Breast epithelium (tissue), 4 donors: ENCODE results near the gene PNLIPRP2. TPM values are rescaled to one million over a fixed set of nuclear protein-coding genes. Genes with fewer than 3 reads are reported as not detected.

Experiments
- DNase-seq, 2 donors: peaks; one replicate each; pipeline ENCODE4 v3.0.0-alpha.2; 2019; ENCODE audit warnings: low spot score in 2 of 2
- H3K27ac ChIP-seq, 2 donors: fragments of 200-600 bp; sonication (generic) in 1 of 2; one replicate each; pipeline ENCODE4 v1.5.1; 2016 to 2019; ENCODE audit warnings: mild to moderate bottlenecking in 1 of 2
- H3K27me3 ChIP-seq, 2 donors: fragments of 200-600 bp; sonication (generic) in 1 of 2; one replicate each; pipeline versions ENCODE4 v1.5.1 to v1.6.0; 2017 to 2019; ENCODE audit warnings: control low read depth in 1 of 2, mild to moderate bottlenecking in 1 of 2
- H3K36me3 ChIP-seq: fragments of 200-600 bp; one replicate; pipeline ENCODE4 v1.5.1; 2019
- H3K4me1 ChIP-seq, 2 donors: fragments of 200-600 bp; sonication (generic); one replicate each; pipeline ENCODE4 v1.5.1; 2016 to 2019; ENCODE audit warnings: control low read depth in 1 of 2
- H3K4me3 ChIP-seq, 3 donors: fragments of 200-600 bp; sonication (generic); 1 replicate in 2 of 3; 2 replicates in 1 of 3; pipeline ENCODE4 v1.5.1; 2016 to 2019; ENCODE audit warnings: mild to moderate bottlenecking in 3 of 3, moderate library complexity in 2 of 3
- H3K9me3 ChIP-seq, 2 donors: fragments of 200-600 bp; sonication (generic) in 1 of 2; one replicate each; pipeline ENCODE4 v1.5.1; 2016 to 2019; ENCODE audit warnings: control low read depth in 1 of 2
- CTCF ChIP-seq, 3 donors: fragments of 450-650 bp; IDR thresholded peaks; one replicate each; pipeline ENCODE4 v1.5.1; 2016 to 2017; ENCODE audit warnings: antibody characterized with exemption in 3 of 3, mild to moderate bottlenecking in 3 of 3, moderate library complexity in 3 of 3
- POLR2A ChIP-seq: fragments of 450-650 bp; IDR thresholded peaks from one replicate; pipeline ENCODE4 v1.6.1; 2016; ENCODE audit warnings: antibody characterized with exemption, mild to moderate bottlenecking, moderate library complexity
- POLR2AphosphoS5 ChIP-seq, 3 donors: sonication (generic); formaldehyde crosslinking; IDR thresholded peaks; one replicate each; pipeline ENCODE4 v1.6.1; 2017; ENCODE audit warnings: antibody characterized with exemption in 3 of 3
- intact Hi-C: fragments of 100-400 bp; cut with DNase I; formaldehyde crosslinking; loops from one replicate; pipeline ENCODE4 v1.15.1; 2023; ENCODE audit warnings: low total_unique reads
- total RNA-seq, 3 donors: library from RNA; depleted of rRNA; stranded (reverse); fragments of >200 nt; gene quantifications; one replicate each; pipeline ENCODE4 v1.1.0, GENCODE V29; 2016

Gene PNLIPRP2
- total RNA-seq, 3 donors from 2014 or later, result not detected

- Histone ChIP-seq H3K9me3 (peaks cover 0 to 5% of the 10 kb centered on the region in 2 donors), H3K4me1 (no peaks in the 10 kb centered on the region), H3K36me3 (no peaks in the 10 kb centered on the region), H3K27ac (no peak overlapping the region), H3K27me3 (peaks cover 0 to 4% of the 10 kb centered on the region in 2 donors), H3K4me3 (no peak overlapping the region)
- DNase-seq, result no peak
- intact Hi-C loops, result no loop called here
- TF ChIP-seq POLR2AphosphoS5 (IDR thresholded peaks at IDR 0.05) (no peak), CTCF (IDR thresholded peaks at IDR 0.05) (peak in 1 of 3 donors; percentile 23)
These were observed 34.1 kb downstream of the PNLIPRP2 start for GRCh38 chr10:116654816-116655215.

GRCh38 chr10:116655568-116655967 lies 34.8 kb downstream of the PNLIPRP2 start:
- Histone ChIP-seq H3K9me3 (peaks cover 0 to 4% of the 10 kb centered on the region in 2 donors), H3K27me3 (peaks cover 0 to 4% of the 10 kb centered on the region in 2 donors), H3K4me1 (no peaks in the 10 kb centered on the region), H3K27ac (no peak overlapping the region), H3K4me3 (no peak overlapping the region), H3K36me3 (no peaks in the 10 kb centered on the region)
- TF ChIP-seq POLR2A (no peak), CTCF (IDR thresholded peaks at IDR 0.05) (no peak), POLR2AphosphoS5 (IDR thresholded peaks at IDR 0.05) (no peak)
- DNase-seq, result no peak
- intact Hi-C loops, result no loop called here

- intact Hi-C loops, result no loop called here
- no peak for TF ChIP-seq CTCF (IDR thresholded peaks at IDR 0.05)
- TF ChIP-seq POLR2AphosphoS5 (IDR thresholded peaks at IDR 0.05), result no peak
- no peak for TF ChIP-seq POLR2A
- H3K4me3 ChIP-seq, result no peak overlapping the region
- H3K4me1 ChIP-seq, result no peaks in the 10 kb centered on the region
- H3K36me3 ChIP-seq, result no peaks in the 10 kb centered on the region
- no peak overlapping the region for H3K27ac ChIP-seq
- no peaks in the 10 kb centered on the region for H3K9me3 ChIP-seq
- peaks cover 0 to 4% of the 10 kb centered on the region in 2 donors for H3K27me3 ChIP-seq
- DNase-seq, result no peak
These were observed 35.3 kb downstream of the PNLIPRP2 start for GRCh38 chr10:116656044-116656443.

- Histone ChIP-seq H3K4me1 (no peaks in the 10 kb centered on the region), H3K27ac (no peak overlapping the region), H3K9me3 (no peaks in the 10 kb centered on the region), H3K36me3 (no peaks in the 10 kb centered on the region), H3K27me3 (peaks cover 0 to 4% of the 10 kb centered on the region in 2 donors), H3K4me3 (no peak overlapping the region)
- TF ChIP-seq CTCF (IDR thresholded peaks at IDR 0.05) (no peak), POLR2AphosphoS5 (IDR thresholded peaks at IDR 0.05) (no peak), POLR2A (no peak)
- intact Hi-C loops, result no loop called here
- no peak for DNase-seq
These were observed 37.3 kb downstream of the PNLIPRP2 start for GRCh38 chr10:116657863-116658551.

- Histone ChIP-seq H3K4me1 (no peaks in the 10 kb centered on the region), H3K27me3 (peaks cover 0 to 4% of the 10 kb centered on the region in 2 donors), H3K27ac (no peak overlapping the region), H3K36me3 (no peaks in the 10 kb centered on the region), H3K9me3 (no peaks in the 10 kb centered on the region), H3K4me3 (no peak overlapping the region)
- intact Hi-C loops, result no loop called here
- TF ChIP-seq POLR2A, result no peak
- no peak for TF ChIP-seq CTCF (IDR thresholded peaks at IDR 0.05)
- no peak for TF ChIP-seq POLR2AphosphoS5 (IDR thresholded peaks at IDR 0.05)
- no peak for DNase-seq
These were observed 38.4 kb downstream of the PNLIPRP2 start for GRCh38 chr10:116659049-116659670.
